Renal pelvis (tissue), 4 donors: ENCODE data around the gene ALOX12B. TPM values are rescaled to one million over a fixed set of nuclear protein-coding genes. Genes with fewer than 3 reads are reported as not detected.
"Not testable (repeated sequence)": the region's sequence is repeated elsewhere in the genome, so short reads cannot be mapped to it uniquely, and the experiment has no call there.

Experiments used
- DNase-seq: peaks from one replicate; pipeline ENCODE4 v3.0.0-alpha.2; 2013
- polyA plus RNA-seq, 3 donors: library from polyadenylated mRNA; unstranded; fragments of 120-200 nt; gene quantifications; one replicate each; pipeline ENCODE4 v1.2.1, GENCODE V29; 2013; ENCODE audit not compliant: insufficient read length in 3 of 3

Gene ALOX12B
- polyA plus RNA-seq, 3 donors, result 0.48 to 1.0 (median 0.90) TPM

GRCh38 chr17:8119581-8120519 is 32.3 kb upstream of the ALOX12B start:
- peak; percentile 94 for DNase-seq

GRCh38 chr17:8118769-8119580 is 31.5 kb upstream of the ALOX12B start:
- peak; percentile 79 for DNase-seq

- DNase-seq, result no peak
Observed at GRCh38 chr17:8117980-8118768, 30.7 kb upstream of the ALOX12B start, which contains the start of gene ALOXE3. ALOXE3 (minus strand) TSS chr17:8118514; CDS start chr17:8117990, 524 bp downstream.

- DNase-seq, result no peak
Observed at GRCh38 chr17:8117367-8117979, 30.0 kb upstream of the ALOX12B start.

GRCh38 chr17:8116776-8117175 is 29.3 kb upstream of the ALOX12B start:
- DNase-seq, result no peak

GRCh38 chr17:8110907-8111306 is 23.4 kb upstream of the ALOX12B start:
- DNase-seq, result no peak

- no peak for DNase-seq
Observed at GRCh38 chr17:8110456-8110804, 22.9 kb upstream of the ALOX12B start.

GRCh38 chr17:8109661-8110455 is 22.3 kb upstream of the ALOX12B start:
- DNase-seq, result no peak

- DNase-seq, result no peak
Observed at GRCh38 chr17:8108972-8109660, 21.6 kb upstream of the ALOX12B start.

GRCh38 chr17:8106980-8107379 is 19.5 kb upstream of the ALOX12B start:
- not testable (repeated sequence) for DNase-seq

- no peak for DNase-seq
Observed at GRCh38 chr17:8105957-8106398, 18.5 kb upstream of the ALOX12B start.

- no peak for DNase-seq
Observed at GRCh38 chr17:8104911-8105310, 17.4 kb upstream of the ALOX12B start.

GRCh38 chr17:8103549-8103948 is 16.0 kb upstream of the ALOX12B start:
- no peak for DNase-seq

GRCh38 chr17:8101721-8102120 is 14.2 kb upstream of the ALOX12B start:
- no peak for DNase-seq

- DNase-seq, result no peak
Observed at GRCh38 chr17:8100763-8101162, 13.2 kb upstream of the ALOX12B start.

GRCh38 chr17:8100111-8100510 is 12.6 kb upstream of the ALOX12B start:
- DNase-seq, result no peak

GRCh38 chr17:8096541-8096940 is 9.0 kb upstream of the ALOX12B start:
- no peak for DNase-seq

- DNase-seq, result no peak
Observed at GRCh38 chr17:8095361-8095760, 7.8 kb upstream of the ALOX12B start.

- no peak for DNase-seq
Observed at GRCh38 chr17:8091033-8091687, 3.6 kb upstream of the ALOX12B start.
